ENCODE data around the gene PTGS1.

Gene PTGS1

GRCh38 chr9:122337556-122337929, 33.3 kb upstream of the PTGS1 start:
- TF ChIP-seq FOXP2 (optimal IDR thresholded peaks at IDR 0.05; ENCODE audit: borderline replicate concordance, extremely low read depth, extremely low read length, insufficient read depth) (no peak), SIN3A (IDR thresholded peaks at IDR 0.05; ENCODE audit: borderline replicate concordance, insufficient read depth, low read length) (no peak), TAF1 (IDR thresholded peaks at IDR 0.05; ENCODE audit: borderline replicate concordance, insufficient read depth, low read length) (no peak), REST (IDR thresholded peaks at IDR 0.05; ENCODE audit: insufficient read depth in 1 of 2, low read depth in 2 of 2, low read length in 2 of 2) (no peak), POLR2AphosphoS5 (IDR thresholded peaks at IDR 0.05; ENCODE audit: low read depth, low read length) (no peak)

GRCh38 chr9:122338536-122338935, 32.3 kb upstream of the PTGS1 start:
- TF ChIP-seq REST (IDR thresholded peaks at IDR 0.05; ENCODE audit: insufficient read depth in 1 of 2, low read depth in 2 of 2, low read length in 2 of 2): no peak
- no peak for TF ChIP-seq SIN3A (IDR thresholded peaks at IDR 0.05; ENCODE audit: borderline replicate concordance, insufficient read depth, low read length)
- no peak for TF ChIP-seq TAF1 (IDR thresholded peaks at IDR 0.05; ENCODE audit: borderline replicate concordance, insufficient read depth, low read length)
- TF ChIP-seq POLR2AphosphoS5 (IDR thresholded peaks at IDR 0.05; ENCODE audit: low read depth, low read length): no peak
- TF ChIP-seq FOXP2 (optimal IDR thresholded peaks at IDR 0.05; ENCODE audit: borderline replicate concordance, extremely low read depth, extremely low read length, insufficient read depth): no peak

DNA sequence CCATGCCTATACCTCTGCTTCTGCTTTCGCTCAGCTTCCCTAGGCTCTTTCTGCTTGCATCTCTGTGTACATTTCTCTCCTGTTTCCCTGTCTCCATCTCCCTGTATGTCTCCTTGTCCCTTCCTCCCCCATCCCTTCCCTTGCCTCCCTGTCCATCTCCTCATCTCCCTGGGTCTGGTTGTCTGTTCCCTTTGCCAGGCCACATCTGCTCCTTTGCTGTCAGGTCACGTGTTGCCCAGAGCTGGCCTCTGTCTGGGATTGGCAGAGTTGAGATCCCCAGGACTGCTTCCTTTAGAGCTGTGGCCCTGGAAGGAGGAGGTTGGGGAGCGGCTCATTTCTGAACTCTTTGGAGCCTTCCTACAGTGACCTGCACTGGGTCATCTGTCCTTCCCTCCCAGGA, 31.8 kb upstream of the PTGS1 start:
- no peak for TF ChIP-seq REST (IDR thresholded peaks at IDR 0.05; ENCODE audit: insufficient read depth in 1 of 2, low read depth in 2 of 2, low read length in 2 of 2)
- TF ChIP-seq POLR2AphosphoS5 (IDR thresholded peaks at IDR 0.05; ENCODE audit: low read depth, low read length): no peak
- TF ChIP-seq SIN3A (IDR thresholded peaks at IDR 0.05; ENCODE audit: borderline replicate concordance, insufficient read depth, low read length): no peak
- no peak for TF ChIP-seq FOXP2 (optimal IDR thresholded peaks at IDR 0.05; ENCODE audit: borderline replicate concordance, extremely low read depth, extremely low read length, insufficient read depth)
- TF ChIP-seq TAF1 (IDR thresholded peaks at IDR 0.05; ENCODE audit: borderline replicate concordance, insufficient read depth, low read length): no peak

GRCh38 chr9:122339579-122339978, 31.2 kb upstream of the PTGS1 start:
- no peak for TF ChIP-seq POLR2AphosphoS5 (IDR thresholded peaks at IDR 0.05; ENCODE audit: low read depth, low read length)
- TF ChIP-seq REST (IDR thresholded peaks at IDR 0.05; ENCODE audit: insufficient read depth in 1 of 2, low read depth in 2 of 2, low read length in 2 of 2): no peak
- no peak for TF ChIP-seq FOXP2 (optimal IDR thresholded peaks at IDR 0.05; ENCODE audit: borderline replicate concordance, extremely low read depth, extremely low read length, insufficient read depth)
- TF ChIP-seq TAF1 (IDR thresholded peaks at IDR 0.05; ENCODE audit: borderline replicate concordance, insufficient read depth, low read length): no peak

DNA sequence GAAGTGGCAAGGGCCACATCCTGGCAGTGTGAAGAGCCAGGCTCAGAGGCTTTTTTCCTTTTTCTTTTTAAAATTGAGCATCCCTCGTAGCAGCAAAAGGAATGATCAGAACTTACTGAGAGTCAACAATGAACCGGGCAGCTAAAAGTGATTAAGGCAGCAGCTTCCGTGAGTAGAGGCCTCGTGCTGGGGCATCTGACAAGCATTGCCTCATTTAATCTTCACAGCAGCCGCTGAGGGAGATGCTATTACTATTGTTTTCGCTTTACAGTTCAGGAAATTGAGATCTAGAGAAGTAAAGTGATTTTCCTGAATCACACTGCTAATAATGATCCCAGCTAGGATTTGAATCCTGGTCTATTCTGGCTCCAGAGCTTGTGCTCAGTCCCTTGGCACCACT, 30.7 kb upstream of the PTGS1 start:
- TF ChIP-seq SIN3A (IDR thresholded peaks at IDR 0.05; ENCODE audit: borderline replicate concordance, insufficient read depth, low read length) (no peak), POLR2AphosphoS5 (IDR thresholded peaks at IDR 0.05; ENCODE audit: low read depth, low read length) (no peak), FOXP2 (optimal IDR thresholded peaks at IDR 0.05; ENCODE audit: borderline replicate concordance, extremely low read depth, extremely low read length, insufficient read depth) (no peak), TAF1 (IDR thresholded peaks at IDR 0.05; ENCODE audit: borderline replicate concordance, insufficient read depth, low read length) (no peak), REST (IDR thresholded peaks at IDR 0.05; ENCODE audit: insufficient read depth in 1 of 2, low read depth in 2 of 2, low read length in 2 of 2) (no peak)
